ENCODE data around the gene MACROD1.

DNA sequence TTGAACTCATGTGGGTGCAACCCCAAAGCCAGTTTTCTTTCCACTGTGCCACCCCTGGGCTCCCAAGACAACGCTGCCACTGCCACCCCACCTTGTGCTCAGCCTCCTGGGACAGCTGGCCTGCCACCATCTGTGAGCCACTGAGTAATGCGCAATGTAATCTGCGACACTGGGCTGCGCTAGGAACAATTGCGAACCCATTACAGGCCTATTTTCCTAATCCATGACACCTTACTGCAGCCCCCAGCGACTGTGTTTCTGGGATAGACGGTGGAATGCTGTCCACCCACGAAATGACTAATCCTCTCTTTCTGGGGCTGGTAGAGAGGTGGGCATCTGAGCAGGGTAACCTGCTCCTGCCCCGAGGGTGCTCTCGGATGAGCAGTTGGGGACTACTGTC is 108.0 kb downstream of the MACROD1 start:
- TF ChIP-seq, protein P1, sequence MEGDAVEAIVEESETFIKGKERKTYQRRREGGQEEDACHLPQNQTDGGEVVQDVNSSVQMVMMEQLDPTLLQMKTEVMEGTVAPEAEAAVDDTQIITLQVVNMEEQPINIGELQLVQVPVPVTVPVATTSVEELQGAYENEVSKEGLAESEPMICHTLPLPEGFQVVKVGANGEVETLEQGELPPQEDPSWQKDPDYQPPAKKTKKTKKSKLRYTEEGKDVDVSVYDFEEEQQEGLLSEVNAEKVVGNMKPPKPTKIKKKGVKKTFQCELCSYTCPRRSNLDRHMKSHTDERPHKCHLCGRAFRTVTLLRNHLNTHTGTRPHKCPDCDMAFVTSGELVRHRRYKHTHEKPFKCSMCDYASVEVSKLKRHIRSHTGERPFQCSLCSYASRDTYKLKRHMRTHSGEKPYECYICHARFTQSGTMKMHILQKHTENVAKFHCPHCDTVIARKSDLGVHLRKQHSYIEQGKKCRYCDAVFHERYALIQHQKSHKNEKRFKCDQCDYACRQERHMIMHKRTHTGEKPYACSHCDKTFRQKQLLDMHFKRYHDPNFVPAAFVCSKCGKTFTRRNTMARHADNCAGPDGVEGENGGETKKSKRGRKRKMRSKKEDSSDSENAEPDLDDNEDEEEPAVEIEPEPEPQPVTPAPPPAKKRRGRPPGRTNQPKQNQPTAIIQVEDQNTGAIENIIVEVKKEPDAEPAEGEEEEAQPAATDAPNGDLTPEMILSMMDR (IDR thresholded peaks at IDR 0.05): no peak
- TF ChIP-seq EP300 (IDR thresholded peaks at IDR 0.05) (no peak), POLR2AphosphoS5 (IDR thresholded peaks at IDR 0.05) (no peak)
